ENCODE results near the gene PRPF19.

PRPF19 gene

GRCh38 chr11:60873533-60873932 is 32.9 kb downstream of the PRPF19 start:
- DNase-seq (ENCODE audit: low read depth), result no peak

GRCh38 chr11:60872961-60873524 is 33.3 kb downstream of the PRPF19 start:
- DNase-seq (ENCODE audit: low read depth), result no peak

- DNase-seq (ENCODE audit: low read depth), result no peak
Observed at GRCh38 chr11:60872124-60872960, 34.0 kb downstream of the PRPF19 start.

- DNase-seq (ENCODE audit: low read depth), result no peak
Observed at GRCh38 chr11:60871378-60872061, 34.9 kb downstream of the PRPF19 start.

GRCh38 chr11:60870733-60871377 is 35.5 kb downstream of the PRPF19 start:
- no peak for DNase-seq (ENCODE audit: low read depth)

DNA sequence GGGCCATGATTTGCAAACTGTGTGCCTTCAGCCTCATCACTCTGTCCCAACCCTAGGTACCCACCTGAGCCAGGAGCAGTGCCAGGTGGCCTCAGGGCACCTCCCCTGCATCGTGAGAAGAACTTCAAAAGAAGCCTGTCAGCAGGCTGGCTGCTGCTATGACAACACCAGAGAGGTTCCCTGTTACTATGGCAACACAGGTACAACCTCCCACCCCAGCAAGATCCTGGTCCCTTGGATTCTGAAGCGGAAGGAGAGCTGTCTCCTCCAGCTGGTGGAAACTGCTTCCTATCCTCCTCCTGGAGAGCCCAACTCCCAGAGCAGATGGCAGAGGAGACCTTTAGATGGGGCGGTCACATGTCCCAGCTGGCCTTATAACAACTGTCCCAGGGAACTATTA is 36.1 kb downstream of the PRPF19 start:
- DNase-seq (ENCODE audit: low read depth), result no peak

GRCh38 chr11:60869451-60869825 is 36.9 kb downstream of the PRPF19 start:
- DNase-seq (ENCODE audit: low read depth), result no peak

DNA sequence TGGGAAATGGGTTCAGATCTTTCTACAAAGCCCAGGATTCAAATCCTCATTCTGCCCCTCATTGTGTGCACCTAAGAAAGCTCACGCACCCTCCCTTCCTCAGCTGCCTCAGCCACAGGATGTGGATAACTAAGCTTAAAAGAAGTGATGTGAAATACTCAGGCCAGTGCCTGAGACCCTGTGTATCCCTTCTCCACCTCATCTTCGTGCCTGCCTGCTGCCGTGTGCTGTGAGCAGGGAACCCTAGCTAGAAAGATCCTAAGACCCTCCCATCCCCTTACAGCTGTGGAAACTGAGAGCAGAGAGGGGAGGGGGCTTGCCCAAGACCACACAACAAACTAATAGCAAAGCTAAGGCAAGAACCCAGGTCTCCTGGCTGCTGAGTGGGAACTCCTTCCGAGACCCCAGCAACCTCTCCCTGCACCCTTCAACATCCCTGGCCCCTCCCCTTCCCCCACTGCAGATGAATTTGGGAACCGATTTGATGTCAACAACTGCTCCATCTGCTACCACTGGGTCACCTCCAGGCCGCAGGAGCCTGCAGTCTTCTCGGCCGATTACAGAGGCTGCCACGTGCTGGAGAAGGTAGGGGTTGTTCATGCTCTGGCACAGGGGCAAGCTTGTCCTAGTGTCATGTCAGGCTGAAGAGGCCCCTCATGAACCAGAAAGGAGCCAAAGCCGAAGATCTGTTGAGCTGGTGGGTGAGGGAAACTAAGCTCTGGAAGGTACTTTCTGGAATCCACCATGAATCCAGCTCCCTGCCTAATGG is 37.5 kb downstream of the PRPF19 start:
- no peak for DNase-seq (ENCODE audit: low read depth)

- DNase-seq (ENCODE audit: low read depth), result no peak
Observed at GRCh38 chr11:60867871-60868681, 38.3 kb downstream of the PRPF19 start.

DNA sequence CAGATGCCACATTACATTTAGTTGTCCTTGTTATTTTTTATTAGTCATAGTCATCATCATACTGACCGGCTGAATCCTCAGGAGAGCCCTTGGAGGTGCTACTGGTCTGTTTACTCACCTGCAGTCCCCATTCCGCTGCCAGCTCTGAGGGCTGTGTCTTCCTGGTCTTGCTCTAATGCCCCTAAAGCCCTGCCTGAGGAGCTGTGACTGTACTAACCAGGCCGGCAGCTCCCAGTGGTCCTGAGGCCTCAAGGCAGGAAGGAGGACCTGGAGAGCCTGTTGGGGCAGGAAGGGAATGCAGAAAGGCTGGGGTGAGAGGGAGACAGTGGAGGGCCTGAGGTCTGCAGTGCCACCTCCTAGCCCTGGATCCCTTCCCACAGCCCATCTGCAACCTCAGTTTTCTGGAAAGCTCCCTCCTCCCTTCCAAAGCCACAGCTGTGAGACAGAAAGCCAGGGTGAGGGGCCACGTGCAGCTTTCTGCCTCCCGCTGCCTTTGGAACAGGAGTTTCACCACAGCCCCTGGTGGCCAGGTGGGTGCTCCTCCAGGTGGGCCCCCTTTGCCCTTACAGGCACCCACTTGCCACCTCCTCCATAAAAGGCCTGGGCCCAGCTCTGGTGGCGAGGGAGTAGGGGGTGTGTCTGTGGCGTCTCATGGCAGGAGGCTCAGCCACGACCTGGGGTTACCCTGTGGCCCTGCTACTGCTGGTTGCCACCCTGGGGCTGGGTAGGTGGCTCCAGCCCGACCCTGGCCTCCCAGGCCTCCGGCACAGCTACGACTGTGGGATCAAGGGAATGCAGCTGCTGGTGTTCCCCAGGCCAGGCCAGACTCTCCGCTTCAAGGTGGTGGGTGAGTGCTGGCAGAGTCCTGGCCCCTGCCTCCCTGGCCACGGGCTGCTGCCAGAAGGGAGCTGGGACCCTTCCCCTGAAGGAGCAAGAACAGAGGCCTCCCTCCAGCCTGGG is 39.2 kb downstream of the PRPF19 start, which contains the start of gene ZP1:
TSS of gene ZP1 (plus strand) at position 632 of the 960 bp plus-strand sequence. CDS start at position 652, 20 bp downstream.
- DNase-seq (ENCODE audit: low read depth), result no peak

DNA sequence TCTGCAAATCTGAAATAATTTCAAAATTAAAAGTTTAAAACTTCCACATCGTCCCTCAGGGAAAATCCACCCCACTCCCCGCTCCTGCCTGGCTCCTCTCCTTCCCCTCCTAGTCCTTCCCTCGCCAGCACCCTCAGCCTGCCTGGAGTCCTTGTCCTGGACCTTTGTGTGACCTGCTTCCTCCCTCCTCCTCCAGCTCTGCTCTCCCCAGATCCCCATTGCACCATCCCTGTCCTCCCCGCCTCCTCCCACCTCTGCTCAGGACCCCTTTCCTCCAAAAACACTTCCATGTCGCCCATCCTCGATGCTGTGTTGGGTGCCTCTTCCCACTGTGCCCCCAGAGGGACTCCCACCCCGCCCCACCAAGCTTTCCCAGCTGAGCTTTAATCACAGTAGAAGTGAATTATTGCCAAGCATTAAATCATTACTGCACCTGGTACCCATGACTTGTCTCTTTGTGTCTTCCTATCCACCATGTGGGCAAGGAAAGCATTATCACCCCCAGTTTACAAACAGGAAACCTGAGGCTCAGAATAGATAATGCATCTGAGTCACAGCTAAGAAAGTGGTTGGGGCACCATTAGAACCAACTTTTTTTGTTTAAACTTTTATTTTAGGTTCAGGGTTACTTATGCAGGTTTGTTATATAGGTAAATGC is 41.4 kb downstream of the PRPF19 start:
- no peak for DNase-seq (ENCODE audit: low read depth)

DNA sequence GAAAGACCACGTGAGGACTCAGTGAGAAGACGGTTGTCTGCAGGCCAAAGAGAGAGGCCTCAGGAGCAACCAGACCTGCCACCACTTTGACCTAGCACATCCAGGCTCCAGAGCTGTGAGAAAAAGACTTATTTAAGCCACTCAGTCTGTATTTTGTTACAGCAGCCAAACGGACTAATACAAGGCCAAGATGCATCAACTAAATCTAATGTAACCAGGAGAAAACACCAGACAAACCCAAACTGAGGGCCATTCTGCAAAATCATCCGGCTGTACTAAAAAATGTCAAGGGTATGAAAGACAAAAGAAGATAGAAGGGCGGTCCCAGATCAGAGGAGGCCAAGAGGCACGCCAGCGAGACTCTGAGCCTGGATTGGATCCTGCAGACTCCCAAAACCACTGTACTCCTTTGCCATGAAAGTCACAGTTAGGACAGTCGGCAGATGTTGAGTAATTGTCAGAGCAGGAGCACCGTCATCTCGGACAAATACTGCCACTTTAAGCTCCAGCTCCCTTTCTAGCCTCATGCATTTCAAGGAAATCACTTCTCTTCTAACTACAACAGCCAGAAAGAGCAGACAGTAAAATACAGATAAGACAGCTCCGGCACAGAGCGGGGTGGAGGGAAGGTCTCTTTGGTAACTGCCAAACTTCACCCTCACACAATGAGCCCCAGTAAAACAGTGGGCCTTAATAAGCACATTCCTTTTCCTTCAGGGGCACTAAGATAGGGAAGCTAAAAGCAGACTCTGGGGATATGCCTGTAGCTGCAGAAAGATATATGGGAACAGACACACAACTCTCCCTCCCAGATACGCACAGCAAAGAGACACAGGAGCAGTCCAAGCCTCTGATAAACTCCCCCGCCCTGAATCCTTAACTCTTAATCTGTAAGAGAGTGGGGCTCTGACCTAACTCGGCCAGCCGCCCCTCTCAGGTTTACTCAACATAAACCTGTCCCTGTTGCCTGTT is 42.5 kb downstream of the PRPF19 start:
- no peak for DNase-seq (ENCODE audit: low read depth)

GRCh38 chr11:60862171-60862570 is 44.2 kb downstream of the PRPF19 start:
- DNase-seq (ENCODE audit: low read depth), result no peak

DNA sequence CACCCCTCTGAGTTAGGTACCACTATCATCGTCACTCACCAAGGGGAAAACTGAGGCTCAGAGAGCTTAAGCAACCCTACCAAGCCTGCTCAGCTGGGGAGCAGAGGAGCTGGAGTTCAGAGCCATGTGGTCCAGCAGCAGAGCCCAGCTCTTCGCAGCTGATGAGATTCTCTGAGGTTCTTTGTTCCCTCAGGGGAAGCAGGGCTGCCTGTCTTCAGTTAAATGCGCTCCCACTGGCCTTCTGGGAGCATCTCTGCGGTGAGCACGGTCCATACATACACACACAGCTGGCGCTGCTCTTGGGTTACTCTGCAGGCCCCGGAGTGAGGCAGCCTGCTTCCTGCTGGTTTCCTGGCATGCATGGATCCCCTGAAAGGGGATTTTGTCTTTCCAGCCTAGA is 45.4 kb downstream of the PRPF19 start:
- DNase-seq (ENCODE audit: low read depth), result no peak

DNA sequence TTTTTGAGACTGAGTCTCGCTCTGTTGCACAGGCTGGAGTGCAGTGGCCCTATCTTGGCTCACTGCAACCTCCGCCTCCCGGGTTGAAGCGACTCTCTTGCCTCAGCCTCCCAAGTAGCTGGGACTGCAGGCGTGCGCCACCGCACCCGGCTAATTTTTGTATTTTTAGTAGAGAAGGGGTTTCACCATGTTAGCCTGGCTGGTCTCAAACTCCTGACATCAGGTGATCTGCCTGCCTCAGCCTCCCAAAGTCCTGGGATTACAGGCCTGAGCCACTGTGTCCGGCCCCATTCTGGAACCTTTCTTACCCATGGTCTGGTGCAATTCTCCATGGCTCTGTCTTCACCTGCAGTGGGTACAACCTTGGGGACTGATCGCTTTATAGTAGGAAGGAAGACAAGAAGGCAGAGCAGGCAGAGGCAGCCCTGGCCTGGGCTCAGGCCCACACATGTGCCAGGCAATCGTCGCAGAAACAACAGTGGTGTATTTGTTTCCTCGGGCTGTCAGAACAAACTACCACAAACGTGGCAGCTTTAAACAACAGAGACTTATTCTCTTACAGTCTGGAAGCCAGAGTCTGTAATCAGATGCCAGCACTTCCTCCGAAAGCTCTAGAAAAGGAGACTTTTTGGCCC is 46.7 kb downstream of the PRPF19 start:
- no peak for DNase-seq (ENCODE audit: low read depth)

DNA sequence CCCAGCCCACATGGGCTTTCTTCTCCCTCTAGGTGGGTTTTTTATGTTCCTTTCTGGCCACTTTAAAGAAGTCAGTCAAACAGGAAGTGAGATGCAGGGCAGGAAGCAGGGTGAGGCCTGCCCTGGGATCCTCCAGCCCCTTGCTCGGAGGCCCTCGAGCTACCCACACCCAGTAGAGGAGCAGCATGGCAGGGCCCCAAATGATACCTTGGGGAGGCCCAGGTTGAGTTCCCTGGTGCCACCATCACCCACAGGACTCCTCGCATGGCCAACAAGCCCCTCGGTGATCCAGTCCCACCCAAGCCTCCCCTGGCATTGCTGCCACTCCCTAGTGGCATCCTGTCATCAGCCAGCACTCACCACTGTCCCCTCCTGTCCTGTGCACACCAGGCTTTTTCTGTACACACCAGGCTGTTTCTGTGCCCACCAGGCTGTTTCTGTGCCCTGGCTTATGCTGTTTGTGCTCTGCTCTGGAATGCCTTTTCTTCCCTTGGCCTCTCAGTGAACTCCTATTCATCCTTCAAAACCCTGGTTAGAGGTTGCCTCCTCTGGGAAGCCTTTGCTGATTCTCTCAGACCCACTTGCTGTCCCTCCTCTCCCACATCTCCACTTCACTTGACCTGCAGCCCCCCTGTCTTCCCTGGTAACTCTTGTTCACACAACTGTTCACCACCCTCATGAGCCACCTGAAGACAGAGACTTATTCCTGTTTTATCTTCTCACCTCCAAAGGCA is 47.5 kb downstream of the PRPF19 start:
- DNase-seq (ENCODE audit: low read depth), result no peak

DNA sequence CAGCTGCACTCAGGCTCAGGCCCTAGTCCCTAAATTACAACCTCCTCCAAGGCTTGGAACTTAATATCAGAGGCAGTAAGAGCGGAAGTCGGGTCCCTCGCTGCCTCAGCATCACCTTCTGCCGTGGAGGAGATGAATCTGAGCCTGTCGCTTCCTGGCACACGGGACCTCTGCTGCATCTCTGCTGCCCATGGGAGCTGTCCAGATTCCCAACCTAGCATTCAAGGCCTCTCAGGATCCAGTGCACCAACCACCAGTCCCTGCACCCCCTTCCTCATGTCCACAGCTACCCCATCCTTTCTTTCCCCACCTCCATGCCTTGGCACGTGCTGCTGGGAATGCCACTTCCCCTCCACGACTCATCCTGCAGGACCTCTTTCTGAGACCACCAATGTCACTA is 48.1 kb downstream of the PRPF19 start:
- no peak for DNase-seq (ENCODE audit: low read depth)

Data from CMK (cell line).